Effector memory CD8-positive, alpha-beta T cell (primary cell): ENCODE measurements around the gene ZBTB38.

Experiments used
- ATAC-seq: fragments of 150-1000 bp; cut with Tn5 transposase; replicated peaks from 2 replicates; pipeline ENCODE4 v1.10.0; 2021; ENCODE audit warnings: mild to moderate bottlenecking, moderate library complexity
- DNase-seq, 3 experiments: peaks; one replicate each; pipeline ENCODE4 v3.0.0; 2021
- H3K27ac Mint-ChIP-seq, 2 donors: one replicate each; pipeline ENCODE4 v1.8.0; 2022; ENCODE audit warnings: mild to moderate bottlenecking in 2 of 2, mixed read lengths in 2 of 2, moderate library complexity in 2 of 2
- H3K27me3 Mint-ChIP-seq, 2 donors: one replicate each; pipeline ENCODE4 v1.8.0; 2022; ENCODE audit warnings: mixed read lengths in 2 of 2
- H3K36me3 Mint-ChIP-seq: one replicate; pipeline ENCODE4 v1.8.0; 2022; ENCODE audit warnings: mild to moderate bottlenecking, moderate library complexity, mixed read lengths; ENCODE audit not compliant: insufficient read depth
- H3K4me1 Mint-ChIP-seq, 2 donors: one replicate each; pipeline ENCODE4 v1.8.0; 2022; ENCODE audit warnings: low read depth in 2 of 2, mixed read lengths in 2 of 2
- H3K4me3 Mint-ChIP-seq, 2 donors: one replicate each; pipeline ENCODE4 v1.8.0; 2022; ENCODE audit warnings: mild to moderate bottlenecking in 2 of 2, mixed read lengths in 2 of 2, moderate library complexity in 2 of 2
- H3K9me3 Mint-ChIP-seq, 2 donors: one replicate each; pipeline ENCODE4 v1.8.0; 2022; ENCODE audit warnings: mixed read lengths in 2 of 2

The ZBTB38 gene

GRCh38 chr3:141366285-141367037 lies 1.8 kb upstream of the ZBTB38 start:
- Mint-ChIP-seq H3K4me1 (peaks cover 2 to 7% of the 10 kb centered on the region in 2 donors), H3K4me3 (no peak overlapping the region), H3K36me3 (no peaks in the 10 kb centered on the region), H3K27ac (no peak overlapping the region), H3K27me3 (peaks cover 0 to 14% of the 10 kb centered on the region in 2 donors), H3K9me3 (no peaks in the 10 kb centered on the region)
- ATAC-seq (no peak), DNase-seq (no peak)

- Mint-ChIP-seq H3K36me3 (no peaks in the 10 kb centered on the region), H3K27ac (peak overlapping the region in 1 of 2 donors; percentile 57), H3K27me3 (peaks cover 0 to 8% of the 10 kb centered on the region in 2 donors), H3K4me3 (no peak overlapping the region), H3K9me3 (no peaks in the 10 kb centered on the region), H3K4me1 (peaks cover 2 to 7% of the 10 kb centered on the region in 2 donors)
- no peak for DNase-seq
- no peak for ATAC-seq
Measured at GRCh38 chr3:141367038-141367730, 1.1 kb upstream of the ZBTB38 start.

GRCh38 chr3:141368925-141369794 lies 856 bp downstream of the ZBTB38 start:
- H3K27me3 Mint-ChIP-seq = no peaks in the 10 kb centered on the region
- no peak overlapping the region for H3K4me3 Mint-ChIP-seq
- DNase-seq (no peak), ATAC-seq (no peak)
- H3K4me1 Mint-ChIP-seq = peaks cover 2 to 7% of the 10 kb centered on the region in 2 donors
- no peaks in the 10 kb centered on the region for H3K9me3 Mint-ChIP-seq
- peak overlapping the region in 1 of 2 donors; percentile 78 for H3K27ac Mint-ChIP-seq
- no peaks in the 10 kb centered on the region for H3K36me3 Mint-ChIP-seq

GRCh38 chr3:141370065-141370533 lies 1.8 kb downstream of the ZBTB38 start:
- Mint-ChIP-seq H3K27ac (peak overlapping the region in 1 of 2 donors; percentile 78), H3K4me3 (no peak overlapping the region)

GRCh38 chr3:141371882-141372281 lies 3.6 kb downstream of the ZBTB38 start:
- ATAC-seq = no peak
- H3K36me3 Mint-ChIP-seq = no peaks in the 10 kb centered on the region
- no peak overlapping the region for H3K27ac Mint-ChIP-seq
- H3K4me3 Mint-ChIP-seq = no peak overlapping the region
- no peak for DNase-seq
- H3K4me1 Mint-ChIP-seq = peaks cover 17 to 24% of the 10 kb centered on the region in 2 donors
- no peaks in the 10 kb centered on the region for H3K27me3 Mint-ChIP-seq
- H3K9me3 Mint-ChIP-seq = no peaks in the 10 kb centered on the region

More at GRCh38 chr3:141370065-141370533, 1.8 kb downstream of the ZBTB38 start:
- Mint-ChIP-seq H3K9me3 (no peaks in the 10 kb centered on the region), H3K27me3 (no peaks in the 10 kb centered on the region), H3K4me1 (peaks cover 2 to 7% of the 10 kb centered on the region in 2 donors), H3K36me3 (no peaks in the 10 kb centered on the region)
- DNase-seq = peak; percentile 57 to 70 (median 67)
- ATAC-seq = peak; percentile 99

- Mint-ChIP-seq H3K36me3 (no peaks in the 10 kb centered on the region), H3K4me1 (peaks cover 19 to 28% of the 10 kb centered on the region in 2 donors), H3K27ac (no peak overlapping the region), H3K4me3 (no peak overlapping the region), H3K27me3 (no peaks in the 10 kb centered on the region), H3K9me3 (no peaks in the 10 kb centered on the region)
- DNase-seq (no peak), ATAC-seq (no peak)
Measured at GRCh38 chr3:141372656-141373055, 4.4 kb downstream of the ZBTB38 start.

DNA sequence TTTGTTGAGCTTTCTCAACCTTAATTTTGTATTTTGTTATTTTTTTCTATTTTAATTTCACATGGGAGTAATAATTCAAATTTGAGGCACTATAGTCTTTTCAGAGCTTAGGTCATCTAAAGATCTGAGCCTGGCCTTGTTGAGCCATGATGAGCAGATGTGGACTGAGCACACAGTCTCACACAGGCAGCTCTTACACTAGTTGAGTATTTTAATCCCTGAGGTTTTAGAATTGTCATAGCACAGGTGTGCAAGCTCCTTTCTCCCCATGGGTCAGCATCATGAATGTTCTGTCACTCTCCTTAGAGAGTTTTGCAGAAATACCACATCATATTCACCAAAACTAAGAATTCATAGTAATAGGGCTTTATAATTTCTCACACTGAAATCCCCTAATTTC lies 4.9 kb downstream of the ZBTB38 start:
- Mint-ChIP-seq H3K36me3 (no peaks in the 10 kb centered on the region), H3K27me3 (no peaks in the 10 kb centered on the region), H3K27ac (no peak overlapping the region), H3K4me1 (peaks cover 19 to 28% of the 10 kb centered on the region in 2 donors), H3K9me3 (no peaks in the 10 kb centered on the region), H3K4me3 (no peak overlapping the region)
- ATAC-seq = no peak
- no peak for DNase-seq

GRCh38 chr3:141373768-141374526 lies 5.6 kb downstream of the ZBTB38 start:
- Mint-ChIP-seq H3K9me3 (peaks cover 0 to 2% of the 10 kb centered on the region in 2 donors), H3K36me3 (peaks cover 3% of the 10 kb centered on the region), H3K27ac (no peak overlapping the region), H3K4me3 (no peak overlapping the region), H3K4me1 (peaks cover 22 to 33% of the 10 kb centered on the region in 2 donors), H3K27me3 (no peaks in the 10 kb centered on the region)
- ATAC-seq = no peak
- DNase-seq = no peak

- Mint-ChIP-seq H3K4me3 (no peak overlapping the region), H3K36me3 (peaks cover 3% of the 10 kb centered on the region), H3K27me3 (no peaks in the 10 kb centered on the region), H3K27ac (peak overlapping the region in 1 of 2 donors; percentile 21), H3K4me1 (peaks cover 25 to 36% of the 10 kb centered on the region in 2 donors), H3K9me3 (peaks cover 0 to 2% of the 10 kb centered on the region in 2 donors)
- ATAC-seq (no peak), DNase-seq (no peak)
Measured at GRCh38 chr3:141375381-141376301, 7.3 kb downstream of the ZBTB38 start.

DNA sequence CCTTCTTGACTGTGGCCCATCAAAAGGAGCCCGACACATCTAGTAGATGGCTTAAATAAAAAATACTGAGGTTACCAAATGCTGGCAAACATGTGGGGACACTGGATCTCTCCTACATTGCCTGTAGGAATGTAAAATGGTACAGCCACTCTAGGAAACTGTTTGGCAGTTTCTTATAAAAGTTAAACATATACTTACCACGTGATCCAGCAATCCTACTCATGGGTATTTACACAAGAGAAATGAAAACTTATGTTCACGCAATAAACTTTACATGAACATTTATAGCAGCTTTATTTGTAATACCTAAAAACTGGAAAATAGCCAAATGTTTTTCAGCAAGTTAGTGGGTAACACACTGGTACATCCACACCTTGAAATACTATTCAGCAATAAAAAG lies 9.1 kb downstream of the ZBTB38 start:
- Mint-ChIP-seq H3K27ac (no peak overlapping the region), H3K36me3 (peaks cover 3% of the 10 kb centered on the region), H3K4me3 (no peak overlapping the region), H3K9me3 (peaks cover 0 to 2% of the 10 kb centered on the region in 2 donors), H3K4me1 (peaks cover 25 to 36% of the 10 kb centered on the region in 2 donors), H3K27me3 (no peaks in the 10 kb centered on the region)
- DNase-seq (no peak), ATAC-seq (no peak)

GRCh38 chr3:141378556-141378955 lies 10.3 kb downstream of the ZBTB38 start:
- Mint-ChIP-seq H3K4me1 (peaks cover 25 to 36% of the 10 kb centered on the region in 2 donors), H3K4me3 (peak overlapping the region in 1 of 2 donors; percentile 50)

More at GRCh38 chr3:141378556-141378955, 10.3 kb downstream of the ZBTB38 start:
- Mint-ChIP-seq H3K27ac (peak overlapping the region; percentile 95 to 98), H3K27me3 (no peaks in the 10 kb centered on the region), H3K9me3 (peaks cover 0 to 2% of the 10 kb centered on the region in 2 donors), H3K36me3 (peaks cover 3% of the 10 kb centered on the region)
- DNase-seq (no peak), ATAC-seq (no peak)
